Liver (tissue), 9 donors: Measurements from ENCODE around the gene RHOT2. TPM values are rescaled to one million over a fixed set of nuclear protein-coding genes. Genes with fewer than 3 reads are reported as not detected.

ENCODE experiments used
- DNase-seq: peaks from one replicate; pipeline ENCODE4 v3.0.0-alpha.2; 2017; ENCODE audit warnings: low spot score
- H3K27ac ChIP-seq, 2 donors: one replicate each; pipeline ENCODE4 v1.7.0; 2013; ENCODE audit warnings: inconsistent platforms in 2 of 2, low read length in 2 of 2, control low read depth in 1 of 2, low read depth in 1 of 2, mild to moderate bottlenecking in 1 of 2
- H3K27me3 ChIP-seq, 4 donors: one replicate each; pipeline versions ENCODE4 v1.6.1 to v1.7.0; 2013; ENCODE audit warnings: low read length in 3 of 4, inconsistent platforms in 1 of 4, mild to moderate bottlenecking in 1 of 4, moderate library complexity in 1 of 4; ENCODE audit not compliant: control insufficient read depth in 4 of 4, insufficient read depth in 4 of 4
- H3K36me3 ChIP-seq, 4 donors: one replicate each; pipeline versions ENCODE4 v1.6.1 to v1.7.0; 2013; ENCODE audit warnings: low read length in 3 of 4, mild to moderate bottlenecking in 3 of 4, low read depth in 1 of 4, moderate library complexity in 1 of 4; ENCODE audit not compliant: control insufficient read depth in 4 of 4, insufficient read depth in 3 of 4
- H3K4me1 ChIP-seq, 4 donors: one replicate each; pipeline versions ENCODE4 v1.6.1 to v1.7.0; 2013; ENCODE audit warnings: low read length in 3 of 4, mild to moderate bottlenecking in 3 of 4, moderate library complexity in 1 of 4; ENCODE audit not compliant: control insufficient read depth in 4 of 4, insufficient read depth in 4 of 4
- H3K4me3 ChIP-seq, 3 donors: one replicate each; pipeline versions ENCODE4 v1.6.1 to v1.7.0; 2013; ENCODE audit warnings: low read length in 3 of 3, control low read depth in 1 of 3, low read depth in 1 of 3, mild to moderate bottlenecking in 1 of 3
- H3K9ac ChIP-seq, 2 donors: one replicate each; pipeline ENCODE4 v1.7.0; 2013; ENCODE audit warnings: low read length in 2 of 2, mild to moderate bottlenecking in 2 of 2, moderate library complexity in 2 of 2, control low read depth in 1 of 2, low read depth in 1 of 2
- H3K9me3 ChIP-seq, 4 donors: one replicate each; pipeline versions ENCODE4 v1.6.1 to v1.7.0; 2013; ENCODE audit warnings: low read length in 3 of 4; ENCODE audit not compliant: control insufficient read depth in 4 of 4
- ATF3 ChIP-seq: IDR thresholded peaks from 2 replicates; pipeline ENCODE4 v1.6.1; 2016; ENCODE audit warnings: antibody characterized with exemption
- CTCF ChIP-seq: fragments of 150-350 bp; IDR thresholded peaks from 2 replicates; pipeline ENCODE4 v1.5.1; 2017; ENCODE audit warnings: improper control_type of control experiment, low read depth, low read length; ENCODE audit not compliant: missing input control
- EGR1 ChIP-seq, 2 donors: IDR thresholded peaks; 2 replicates each; pipeline ENCODE4 v1.6.1; 2016 to 2018; ENCODE audit warnings: antibody characterized with exemption in 2 of 2, low read depth in 2 of 2
- FOXA1 ChIP-seq: IDR thresholded peaks from 2 replicates; pipeline ENCODE4 v1.6.1; 2016; ENCODE audit warnings: antibody characterized with exemption
- FOXA2 ChIP-seq: IDR thresholded peaks from 2 replicates; pipeline ENCODE4 v1.6.1; 2016; ENCODE audit warnings: antibody characterized with exemption
- GABPA ChIP-seq, 2 donors: IDR thresholded peaks in 1 of 2; conservative IDR thresholded peaks in 1 of 2; 2 replicates each; pipeline ENCODE4 v1.6.1; 2016; ENCODE audit warnings: antibody characterized with exemption in 2 of 2, mild to moderate bottlenecking in 1 of 2, moderate library complexity in 1 of 2
- HNF4A ChIP-seq, 2 donors: conservative IDR thresholded peaks; 2 replicates each; pipeline ENCODE4 v1.6.1; 2016; ENCODE audit warnings: antibody characterized with exemption in 2 of 2, mild to moderate bottlenecking in 2 of 2
- HNF4G ChIP-seq: IDR thresholded peaks from 2 replicates; pipeline ENCODE4 v1.6.1; 2016; ENCODE audit warnings: antibody characterized with exemption
- JUND ChIP-seq, 2 donors: IDR thresholded peaks; 2 replicates each; pipeline ENCODE4 v1.6.1; 2016; ENCODE audit warnings: antibody characterized with exemption in 2 of 2
- RXRA ChIP-seq, 2 donors: IDR thresholded peaks; 2 replicates each; pipeline ENCODE4 v1.6.1; 2017 to 2018; ENCODE audit warnings: antibody characterized with exemption in 2 of 2, mild to moderate bottlenecking in 1 of 2
- SP1 ChIP-seq: IDR thresholded peaks from 2 replicates; pipeline ENCODE4 v1.6.1; 2018; ENCODE audit warnings: antibody characterized with exemption, mild to moderate bottlenecking
- TAF1 ChIP-seq: conservative IDR thresholded peaks from 2 replicates; pipeline ENCODE4 v1.6.1; 2016; ENCODE audit warnings: antibody characterized with exemption, mild to moderate bottlenecking
- YY1 ChIP-seq: IDR thresholded peaks from 2 replicates; pipeline ENCODE4 v1.6.1; 2016; ENCODE audit warnings: antibody characterized with exemption, mild to moderate bottlenecking
- ZBTB33 ChIP-seq: IDR thresholded peaks from 2 replicates; pipeline ENCODE4 v1.6.1; 2016; ENCODE audit warnings: antibody characterized with exemption
- WGBS: extraction: QIAGEN DNeasy Blood & Tissue Kit; methylation state at CpG from one replicate; pipeline ENCODE4 v1.1.7; 2013; 5-methylcytosine and 5-hydroxymethylcytosine counted together
- polyA plus RNA-seq, 2 donors: library from polyadenylated mRNA; stranded (reverse) in 1 of 2; unstranded in 1 of 2; fragments of 200-250 nt in 1 of 2; fragments of >200 nt in 1 of 2; fragmentation: Nextera tagmentation in 1 of 2; extraction: Ambion mirVana in 1 of 2; gene quantifications; one replicate each; pipeline versions ENCODE4 v1.2.1 to v1.2.3, GENCODE V29; 2013 to 2015
- total RNA-seq, 2 donors: library from RNA; depleted of rRNA; stranded (reverse); fragments of >200 nt; gene quantifications; one replicate each; pipeline ENCODE4 v1.2.3, GENCODE V29; 2014
- TF ChIP-seq, protein P1 (sequence below): IDR thresholded peaks from 2 replicates; pipeline ENCODE4 v1.6.1; 2016; ENCODE audit warnings: antibody characterized with exemption
- donor health status: healthy.
- donor health status: healthy.
- donor health status: healthy.
- donor health status: healthy.
- donor health status: healthy.

The RHOT2 gene
- total and polyA plus RNA-seq, 4 donors = 20.8 to 37.9 (median 34.3) TPM

DNA sequence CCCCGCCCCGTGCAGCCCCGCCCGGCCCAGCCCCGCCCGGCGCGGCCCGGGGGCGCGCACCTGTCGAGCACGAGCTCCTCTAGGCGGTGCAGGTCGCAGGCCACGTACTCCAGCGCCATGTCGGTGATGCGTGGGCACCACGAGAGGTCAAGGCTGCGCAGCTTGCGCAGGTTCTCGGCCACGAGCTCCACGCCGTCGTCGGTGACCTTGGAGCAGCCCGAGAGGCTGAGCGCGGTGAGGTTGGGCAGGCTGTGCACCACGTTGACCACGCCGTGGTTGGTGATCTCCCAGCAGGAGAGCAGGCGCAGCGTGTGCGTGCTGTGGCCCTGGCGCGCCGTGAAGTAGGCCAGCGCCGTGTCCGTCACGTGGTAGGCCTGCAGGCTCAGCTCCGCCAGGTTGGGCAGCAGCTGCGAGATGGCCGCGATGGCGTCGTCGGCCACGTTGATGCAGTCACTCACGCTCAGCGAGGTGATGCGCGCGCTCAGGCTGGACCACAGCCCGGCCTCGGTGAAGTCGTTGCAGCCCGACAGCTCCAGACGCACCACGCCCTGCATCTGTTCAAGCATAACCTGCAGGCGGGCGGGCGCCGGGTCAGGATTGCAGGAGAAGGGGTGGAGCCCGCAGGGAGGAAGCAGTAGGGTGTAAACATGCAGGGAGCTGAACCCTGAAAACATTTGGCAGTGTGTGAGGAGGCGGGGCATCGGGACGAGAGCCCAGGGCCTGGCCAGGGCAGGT lies 27.6 kb downstream of the RHOT2 start:
- no peak for DNase-seq
- Histone ChIP-seq H3K27ac (no peak overlapping the region), H3K27me3 (peaks cover 2 to 17% (median 7%) of the 10 kb centered on the region in 4 donors), H3K9me3 (no peaks in the 10 kb centered on the region), H3K36me3 (no peaks in the 10 kb centered on the region), H3K9ac (no peak overlapping the region), H3K4me3 (peak overlapping the region in 1 of 3 donors; percentile 32), H3K4me1 (peaks cover 0 to 14% (median 9%) of the 10 kb centered on the region in 4 donors)
- TF ChIP-seq, protein P1, sequence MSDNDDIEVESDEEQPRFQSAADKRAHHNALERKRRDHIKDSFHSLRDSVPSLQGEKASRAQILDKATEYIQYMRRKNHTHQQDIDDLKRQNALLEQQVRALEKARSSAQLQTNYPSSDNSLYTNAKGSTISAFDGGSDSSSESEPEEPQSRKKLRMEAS = no peak
- TF ChIP-seq GABPA (IDR thresholded peaks at IDR 0.05 in 1 of 2, conservative IDR thresholded peaks at IDR 0.05 in 1 of 2) (no peak), HNF4G (no peak), YY1 (no peak), FOXA1 (no peak), SP1 (no peak), EGR1 (IDR thresholded peaks at IDR 0.05; ENCODE audit: low read depth in 2 of 2) (no peak), CTCF (no peak), FOXA2 (no peak), ZBTB33 (no peak)
- WGBS = 6% methylated on average over 71 of the region's 71 CpGs

- no peak overlapping the region for H3K9ac ChIP-seq
- DNase-seq = no peak
- H3K27ac ChIP-seq = no peak overlapping the region
- H3K9me3 ChIP-seq = no peaks in the 10 kb centered on the region
- peaks cover 2 to 23% (median 7%) of the 10 kb centered on the region in 4 donors for H3K27me3 ChIP-seq
- WGBS = 73% methylated on average over 19 of the region's 19 CpGs
- TF ChIP-seq GABPA (IDR thresholded peaks at IDR 0.05 in 1 of 2, conservative IDR thresholded peaks at IDR 0.05 in 1 of 2) = no peak
- TF ChIP-seq, protein P1 = no peak
- TF ChIP-seq TAF1 = no peak
- no peak for TF ChIP-seq ZBTB33
- no peak for TF ChIP-seq FOXA2
- no peak for TF ChIP-seq HNF4A (conservative IDR thresholded peaks at IDR 0.05)
- no peak for TF ChIP-seq HNF4G
- TF ChIP-seq JUND (IDR thresholded peaks at IDR 0.05) = no peak
- no peak for TF ChIP-seq ATF3
- no peak for TF ChIP-seq RXRA (IDR thresholded peaks at IDR 0.05)
- no peak overlapping the region for H3K4me3 ChIP-seq
- H3K36me3 ChIP-seq = no peaks in the 10 kb centered on the region
- H3K4me1 ChIP-seq = peaks cover 0 to 12% (median 6%) of the 10 kb centered on the region in 4 donors
These were observed 31.2 kb downstream of the RHOT2 start for GRCh38 chr16:698911-699671.
